Mesenchymal stem cell (in vitro differentiated cells and primary cell): ENCODE results near the gene IRF2.
A peak's percentile ranks its signal among the peaks of the same experiment; 100 is the strongest.

Source experiments
- DNase-seq: peaks from one replicate; pipeline ENCODE4 v3.0.0-alpha.2; 2013
- H2AFZ ChIP-seq: one replicate; pipeline ENCODE4 v1.6.1; 2013; ENCODE audit warnings: low read depth, mild to moderate bottlenecking, control low read depth, inconsistent platforms, low read length, moderate library complexity
- H2AK5ac ChIP-seq: 2 replicates; pipeline ENCODE4 v1.6.1; 2013; ENCODE audit warnings: low read length, moderate library complexity, mild to moderate bottlenecking, inconsistent platforms; ENCODE audit not compliant: severe bottlenecking
- H2BK120ac ChIP-seq: one replicate; pipeline ENCODE4 v1.6.1; 2013; ENCODE audit warnings: low read depth, mild to moderate bottlenecking, inconsistent platforms, low read length, moderate library complexity
- H2BK12ac ChIP-seq, 2 experiments: one replicate each; pipeline ENCODE4 v1.6.1; 2013; ENCODE audit warnings: inconsistent platforms in 2 of 2, low read length in 2 of 2, mild to moderate bottlenecking in 2 of 2, moderate library complexity in 2 of 2, control low read depth in 1 of 2
- H2BK15ac ChIP-seq: one replicate; pipeline ENCODE4 v1.6.1; 2013; ENCODE audit warnings: mild to moderate bottlenecking, low read depth, inconsistent platforms; ENCODE audit not compliant: poor library complexity, severe bottlenecking
- H2BK5ac ChIP-seq: 2 replicates; pipeline ENCODE4 v1.6.1; 2013; ENCODE audit warnings: low read depth, mild to moderate bottlenecking, low read length, control low read depth, inconsistent platforms; ENCODE audit not compliant: poor library complexity, severe bottlenecking
- H3K14ac ChIP-seq, 2 experiments: one replicate each; pipeline ENCODE4 v1.6.1; 2013; ENCODE audit warnings: inconsistent platforms in 2 of 2, low read length in 2 of 2, control low read depth in 1 of 2, mild to moderate bottlenecking in 1 of 2, moderate library complexity in 1 of 2
- H3K18ac ChIP-seq, 2 experiments: one replicate each; pipeline ENCODE4 v1.6.1; 2013; ENCODE audit warnings: inconsistent platforms in 2 of 2, low read length in 2 of 2, control low read depth in 1 of 2, low read depth in 1 of 2, mild to moderate bottlenecking in 1 of 2
- H3K23ac ChIP-seq, 2 experiments: one replicate each; pipeline ENCODE4 v1.6.1; 2013; ENCODE audit warnings: inconsistent platforms in 2 of 2, low read length in 2 of 2, mild to moderate bottlenecking in 2 of 2, moderate library complexity in 2 of 2, control low read depth in 1 of 2
- H3K27ac ChIP-seq: 2 replicates; pipeline ENCODE4 v1.5.1; 2013; ENCODE audit warnings: mild to moderate bottlenecking, moderate library complexity, low read length, control low read depth, inconsistent platforms; ENCODE audit not compliant: poor library complexity, severe bottlenecking
- H3K27me3 ChIP-seq, 2 experiments: 2 replicates each; pipeline versions ENCODE4 v1.6.1 to v1.7.0; 2013; ENCODE audit warnings: low read length in 2 of 2, mild to moderate bottlenecking in 2 of 2, moderate library complexity in 2 of 2, control low read depth in 1 of 2, inconsistent platforms in 1 of 2; ENCODE audit not compliant: control insufficient read depth in 1 of 2, insufficient read depth in 1 of 2
- H3K36me3 ChIP-seq, 2 experiments: 2 replicates each; pipeline versions ENCODE4 v1.6.1 to v1.7.0; 2013; ENCODE audit warnings: low read length in 2 of 2, control low read depth in 1 of 2, inconsistent platforms in 1 of 2, low read depth in 1 of 2, mild to moderate bottlenecking in 1 of 2; ENCODE audit not compliant: insufficient read depth in 2 of 2, control insufficient read depth in 1 of 2
- H3K4ac ChIP-seq, 2 experiments: one replicate each; pipeline ENCODE4 v1.6.1; 2013; ENCODE audit warnings: inconsistent platforms in 2 of 2, low read length in 2 of 2, mild to moderate bottlenecking in 2 of 2, moderate library complexity in 2 of 2, control low read depth in 1 of 2, low read depth in 1 of 2
- H3K4me1 ChIP-seq: 2 replicates; pipeline ENCODE4 v1.6.1; 2013; ENCODE audit warnings: low read depth, low read length, control low read depth; ENCODE audit not compliant: control insufficient read depth, insufficient read depth
- H3K4me2 ChIP-seq: 2 replicates; pipeline ENCODE4 v1.6.1; 2013; ENCODE audit warnings: low read length, mild to moderate bottlenecking, inconsistent platforms; ENCODE audit not compliant: poor library complexity, severe bottlenecking
- H3K4me3 ChIP-seq, 2 experiments: 2 replicates each; pipeline versions ENCODE4 v1.5.1 to v1.7.0; 2013; ENCODE audit warnings: low read length in 2 of 2, mild to moderate bottlenecking in 2 of 2, control low read depth in 1 of 2, low read depth in 1 of 2; ENCODE audit not compliant: insufficient read depth in 1 of 2
- H3K79me1 ChIP-seq: replicated peaks from 2 replicates; pipeline ENCODE4 v1.6.1; 2013; ENCODE audit warnings: mild to moderate bottlenecking, control low read depth, low read length, inconsistent platforms; ENCODE audit not compliant: poor library complexity, severe bottlenecking
- H3K9ac ChIP-seq: 2 replicates; pipeline ENCODE4 v1.7.0; 2013; ENCODE audit warnings: mild to moderate bottlenecking, low read length, moderate library complexity
- H3K9me3 ChIP-seq: 2 replicates; pipeline ENCODE4 v1.7.0; 2013; ENCODE audit warnings: mild to moderate bottlenecking, low read length; ENCODE audit not compliant: control insufficient read depth
- H4K8ac ChIP-seq: one replicate; pipeline ENCODE4 v1.6.1; 2013; ENCODE audit warnings: inconsistent platforms, mild to moderate bottlenecking, low read length, moderate library complexity
- H4K91ac ChIP-seq: one replicate; pipeline ENCODE4 v1.6.1; 2013; ENCODE audit warnings: mild to moderate bottlenecking, low read length, inconsistent platforms
- WGBS: methylation state at CpG from one replicate; pipeline ENCODE4 v1.1.7; 2013; ENCODE audit warnings: mixed read lengths; 5-methylcytosine and 5-hydroxymethylcytosine counted together

IRF2 gene

DNA sequence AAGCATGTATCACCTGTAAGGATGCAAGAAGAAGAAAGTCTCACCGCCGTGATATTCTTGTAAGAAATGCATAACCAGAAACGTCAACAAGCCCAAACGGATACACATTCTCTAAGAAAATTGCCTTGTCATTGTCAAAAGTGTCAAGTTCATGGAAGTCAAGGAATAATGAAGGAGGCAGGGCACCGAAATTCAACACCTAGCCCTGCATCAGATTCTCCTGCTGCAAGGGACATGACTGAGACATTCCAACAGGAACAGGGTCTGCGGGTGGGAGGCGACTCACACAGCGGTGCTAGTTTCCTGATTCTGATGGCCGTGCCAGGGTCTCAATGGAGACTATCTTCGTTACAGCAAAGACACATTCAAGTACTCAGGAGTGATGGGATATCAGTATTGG lies 26.7 kb downstream of the IRF2 start:
- Histone ChIP-seq H3K27me3 (no peaks in the 10 kb centered on the region), H3K18ac (no peak overlapping the region), H3K23ac (no peak overlapping the region), H3K4me2 (no peak overlapping the region), H3K36me3 (peaks cover 13 to 18% of the 10 kb centered on the region in 2 experiments), H3K79me1 (peaks cover 42% of the 10 kb centered on the region), H2BK120ac (no peak overlapping the region), H3K4ac (no peak overlapping the region), H3K9me3 (no peaks in the 10 kb centered on the region), H3K4me1 (peaks cover 12% of the 10 kb centered on the region), H4K91ac (peak overlapping the region; percentile 2), H3K9ac (peak overlapping the region; percentile 92), H3K14ac (no peak overlapping the region), H2AK5ac (no peak overlapping the region), H2BK12ac (no peak overlapping the region), H3K27ac (no peak overlapping the region), H2BK15ac (no peak overlapping the region), H2AFZ (no peak overlapping the region), H4K8ac (peak overlapping the region; percentile 19), H3K4me3 (peak overlapping the region in 1 of 2 experiments; percentile 79), H2BK5ac (no peak overlapping the region)
- WGBS = 73% methylated on average over 10 of the region's 10 CpGs
- DNase-seq = no peak

DNA sequence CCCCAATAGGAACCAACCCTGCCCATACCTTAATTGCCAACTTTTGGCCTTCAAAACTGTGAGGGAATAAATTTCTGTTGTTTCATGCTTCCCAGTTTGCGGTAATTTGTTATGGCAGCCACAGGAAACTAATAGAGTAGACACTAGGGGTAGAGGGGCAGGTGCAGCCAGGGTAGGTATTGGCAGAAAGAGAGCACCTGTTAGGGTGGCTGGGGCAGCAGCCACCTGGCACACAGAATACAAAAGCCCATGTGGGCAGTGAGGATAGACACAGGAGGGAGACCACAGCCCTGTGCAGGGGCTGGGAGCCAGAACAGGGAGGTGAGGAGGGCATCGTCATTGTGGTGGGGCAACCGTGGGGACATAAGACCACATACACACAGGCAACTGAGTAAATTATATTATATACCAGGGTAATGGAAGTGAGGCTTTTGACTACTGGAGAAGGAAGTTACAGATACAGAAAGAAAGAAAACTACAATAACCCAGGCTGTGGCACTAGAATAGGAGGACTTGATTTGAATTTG lies 28.2 kb downstream of the IRF2 start:
- no peak overlapping the region for H3K23ac ChIP-seq
- H3K18ac ChIP-seq = no peak overlapping the region
- H4K91ac ChIP-seq = no peak overlapping the region
- no peak overlapping the region for H2BK5ac ChIP-seq
- no peak overlapping the region for H3K14ac ChIP-seq
- peaks cover 8 to 13% of the 10 kb centered on the region in 2 experiments for H3K36me3 ChIP-seq
- DNase-seq = no peak
- no peaks in the 10 kb centered on the region for H3K9me3 ChIP-seq
- no peak overlapping the region for H4K8ac ChIP-seq
- no peak overlapping the region for H3K27ac ChIP-seq
- 97% methylated on average over 1 of the region's 3 CpGs for WGBS
- no peak overlapping the region for H3K4me3 ChIP-seq
- H2BK15ac ChIP-seq = no peak overlapping the region
- no peak overlapping the region for H3K4ac ChIP-seq
- no peaks in the 10 kb centered on the region for H3K27me3 ChIP-seq
- peaks cover 43% of the 10 kb centered on the region for H3K79me1 ChIP-seq
- no peak overlapping the region for H3K4me2 ChIP-seq
- no peak overlapping the region for H2AK5ac ChIP-seq
- peak overlapping the region; percentile 59 to 63 for H2BK12ac ChIP-seq
- peaks cover 16% of the 10 kb centered on the region for H3K4me1 ChIP-seq
- no peak overlapping the region for H3K9ac ChIP-seq
- no peak overlapping the region for H2BK120ac ChIP-seq
- no peak overlapping the region for H2AFZ ChIP-seq

GRCh38 chr4:184444953-184445309 lies 29.4 kb downstream of the IRF2 start:
- no peak overlapping the region for H2BK12ac ChIP-seq
- 91% methylated on average over 11 of the region's 11 CpGs for WGBS
- no peak overlapping the region for H3K23ac ChIP-seq

GRCh38 chr4:184444215-184444952 lies 30.0 kb downstream of the IRF2 start:
- Histone ChIP-seq H3K23ac (no peak overlapping the region), H3K9ac (no peak overlapping the region), H2AK5ac (no peak overlapping the region), H3K14ac (no peak overlapping the region), H2BK5ac (no peak overlapping the region), H3K4me1 (peaks cover 28% of the 10 kb centered on the region), H2AFZ (no peak overlapping the region), H3K27ac (no peak overlapping the region), H3K4me2 (no peak overlapping the region), H3K18ac (peak overlapping the region in 1 of 2 experiments; percentile 11), H2BK120ac (no peak overlapping the region), H3K27me3 (no peaks in the 10 kb centered on the region), H3K9me3 (no peaks in the 10 kb centered on the region), H2BK12ac (peak overlapping the region in 1 of 2 experiments; percentile 52), H4K91ac (no peak overlapping the region), H2BK15ac (no peak overlapping the region), H3K79me1 (peaks cover 45% of the 10 kb centered on the region), H3K4me3 (no peak overlapping the region), H4K8ac (peak overlapping the region; percentile 5), H3K4ac (no peak overlapping the region), H3K36me3 (peaks cover 8 to 13% of the 10 kb centered on the region in 2 experiments)
- 89% methylated on average over 3 of the region's 5 CpGs for WGBS
- no peak for DNase-seq

More at GRCh38 chr4:184444953-184445309, 29.4 kb downstream of the IRF2 start:
- no peak for DNase-seq
- no peaks in the 10 kb centered on the region for H3K27me3 ChIP-seq
- no peak overlapping the region for H3K27ac ChIP-seq
- H3K18ac ChIP-seq = no peak overlapping the region
- H3K79me1 ChIP-seq = peaks cover 49% of the 10 kb centered on the region
- peaks cover 26% of the 10 kb centered on the region for H3K4me1 ChIP-seq
- H3K4ac ChIP-seq = no peak overlapping the region
- peak overlapping the region; percentile 17 for H2BK15ac ChIP-seq
- no peak overlapping the region for H3K9ac ChIP-seq
- no peak overlapping the region for H2BK120ac ChIP-seq
- H4K91ac ChIP-seq = no peak overlapping the region
- no peak overlapping the region for H3K4me3 ChIP-seq
- no peak overlapping the region for H2AK5ac ChIP-seq
- H2BK5ac ChIP-seq = no peak overlapping the region
- H4K8ac ChIP-seq = peak overlapping the region; percentile 78
- H3K36me3 ChIP-seq = peaks cover 8 to 13% of the 10 kb centered on the region in 2 experiments
- no peak overlapping the region for H2AFZ ChIP-seq
- no peak overlapping the region for H3K4me2 ChIP-seq
- H3K9me3 ChIP-seq = no peaks in the 10 kb centered on the region
- no peak overlapping the region for H3K14ac ChIP-seq
